Lower lobe of right lung (tissue), 2 donors: ENCODE data around the gene MARCKSL1. TPM values are rescaled to one million over a fixed set of nuclear protein-coding genes. Genes with fewer than 3 reads are reported as not detected.
A peak's percentile ranks its signal among the peaks of the same experiment; 100 is the strongest.

Experiments used
- ATAC-seq, 2 donors: fragments of 200-7000 bp; cut with Tn5 transposase; one replicate each; pipeline ENCODE4 v1.9.1; 2020 to 2022; ENCODE audit warnings: mild to moderate bottlenecking in 2 of 2, moderate library complexity in 2 of 2
- DNase-seq: peaks from one replicate; pipeline ENCODE4 v3.0.0-alpha.2; 2020
- H3K27ac ChIP-seq: fragments of 200-600 bp; one replicate; pipeline ENCODE4 v1.8.0; 2022
- H3K27me3 ChIP-seq: fragments of 200-600 bp; one replicate; pipeline ENCODE4 v1.8.0; 2022; ENCODE audit warnings: low read depth
- H3K36me3 ChIP-seq: fragments of 200-600 bp; one replicate; pipeline ENCODE4 v1.8.0; 2022; ENCODE audit warnings: mild to moderate bottlenecking
- H3K4me1 ChIP-seq: fragments of 200-600 bp; one replicate; pipeline ENCODE4 v1.8.0; 2022
- H3K4me3 ChIP-seq: fragments of 200-600 bp; one replicate; pipeline ENCODE4 v1.8.0; 2022; ENCODE audit warnings: mild to moderate bottlenecking
- H3K9me3 ChIP-seq: fragments of 200-600 bp; one replicate; pipeline ENCODE4 v1.8.0; 2022
- CTCF ChIP-seq: fragments of 200-600 bp; IDR thresholded peaks from one replicate; pipeline ENCODE4 v1.8.0; 2022; ENCODE audit warnings: antibody characterized with exemption, mild to moderate bottlenecking
- intact Hi-C: fragments of 100-400 bp; cut with DNase I; formaldehyde crosslinking; loops from one replicate; pipeline ENCODE4 v1.11.0; 2022
- total RNA-seq: library from RNA; stranded (reverse); fragmentation: NEBNext Ultra II Directional; extraction: Animal tissue kit (Norgen Biotek cat#: 25700); gene quantifications from one replicate; pipeline ENCODE4 v1.2.1, GENCODE V29; 2021
- donor health status: DM: no; HTN: yes; CAD: no; lungs with severe emphysema.

MARCKSL1 gene
- total RNA-seq, 1 donor from 2014 or later: 34.7 TPM

GRCh38 chr1:32337855-32338636 is 2.0 kb upstream of the MARCKSL1 start:
- Histone ChIP-seq H3K4me1 (peaks cover 68% of the 10 kb centered on the region), H3K27ac (no peak overlapping the region), H3K36me3 (peaks cover 3% of the 10 kb centered on the region), H3K27me3 (no peaks in the 10 kb centered on the region), H3K4me3 (no peak overlapping the region), H3K9me3 (no peaks in the 10 kb centered on the region)
- ATAC-seq: peak in 1 of 2 donors; percentile 59
- TF ChIP-seq CTCF: no peak
- intact Hi-C loops: no loop called here
- DNase-seq: peak; percentile 70

GRCh38 chr1:32336963-32337675 is 1.1 kb upstream of the MARCKSL1 start:
- Histone ChIP-seq H3K4me1 (peaks cover 70% of the 10 kb centered on the region), H3K27me3 (no peaks in the 10 kb centered on the region), H3K9me3 (no peaks in the 10 kb centered on the region), H3K4me3 (no peak overlapping the region), H3K27ac (peak overlapping the region; percentile 49), H3K36me3 (peaks cover 12% of the 10 kb centered on the region)
- peak; percentile 84 for DNase-seq
- no peak for TF ChIP-seq CTCF
- intact Hi-C loops: no loop called here
- ATAC-seq: peak; percentile 30 to 62

DNA sequence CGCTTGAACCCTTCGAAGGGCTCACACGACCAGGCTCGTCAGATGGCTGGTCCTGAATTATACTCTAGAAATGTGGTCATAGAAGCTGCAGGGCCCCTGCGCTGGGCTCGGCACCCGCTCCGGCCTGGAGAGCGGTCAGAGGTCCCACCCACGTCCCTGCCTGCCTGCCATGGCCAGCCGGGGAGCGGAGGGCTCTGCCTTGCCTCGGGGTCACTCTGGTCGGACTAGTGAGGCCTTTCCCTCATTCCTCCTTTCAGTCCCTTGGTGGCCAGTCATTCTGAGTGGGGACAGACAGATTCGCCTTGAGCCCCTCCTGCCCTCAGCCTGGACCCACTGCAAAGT is 529 bp upstream of the MARCKSL1 start:
- Histone ChIP-seq H3K9me3 (no peaks in the 10 kb centered on the region), H3K27me3 (no peaks in the 10 kb centered on the region), H3K4me1 (peaks cover 65% of the 10 kb centered on the region), H3K36me3 (peaks cover 17% of the 10 kb centered on the region), H3K27ac (peak overlapping the region; percentile 49), H3K4me3 (peak overlapping the region; percentile 63)
- ATAC-seq (no peak), DNase-seq (no peak)
- intact Hi-C loops: no loop called here
- TF ChIP-seq CTCF: no peak

GRCh38 chr1:32335535-32335789 is 571 bp downstream of the MARCKSL1 start:
- peaks cover 28% of the 10 kb centered on the region for H3K36me3 ChIP-seq
- H3K27ac ChIP-seq: peak overlapping the region; percentile 60
- peaks cover 63% of the 10 kb centered on the region for H3K4me1 ChIP-seq
- intact Hi-C loops: no loop called here
- no peak for TF ChIP-seq CTCF
- DNase-seq: no peak
- peak overlapping the region; percentile 63 for H3K4me3 ChIP-seq
- H3K27me3 ChIP-seq: no peaks in the 10 kb centered on the region
- ATAC-seq: peak in 1 of 2 donors; percentile 14
- no peaks in the 10 kb centered on the region for H3K9me3 ChIP-seq

- peak; percentile 53 to 69 for ATAC-seq
- H3K9me3 ChIP-seq: no peaks in the 10 kb centered on the region
- H3K27ac ChIP-seq: peak overlapping the region; percentile 60
- peaks cover 63% of the 10 kb centered on the region for H3K4me1 ChIP-seq
- peak; percentile 71 for DNase-seq
- peak; percentile 78 for TF ChIP-seq CTCF
- no peaks in the 10 kb centered on the region for H3K27me3 ChIP-seq
- H3K36me3 ChIP-seq: peaks cover 32% of the 10 kb centered on the region
- peak overlapping the region; percentile 63 for H3K4me3 ChIP-seq
- intact Hi-C loops: no loop called here
Measured at GRCh38 chr1:32334864-32335534, 1.0 kb downstream of the MARCKSL1 start.
